ENCODE results near the gene SPSB2.
A peak's percentile ranks its signal among the peaks of the same experiment; 100 is the strongest.
"Not testable (repeated sequence)": the region's sequence is repeated elsewhere in the genome, so short reads cannot be mapped to it uniquely, and the experiment has no call there.

SPSB2 gene
- total RNA-seq, result 0.29 to 7.9 (median 2.4) reads per million in 18 experiments

- peak; percentile 98 for DNase-seq
Measured at GRCh38 chr12:6873094-6874014, at the start of gene SPSB2. TSS of gene SPSB2 (minus strand) at chr12:6873303. CDS start at chr12:6872901, 402 bp downstream.

GRCh38 chr12:6921996-6922946 lies 49.2 kb upstream of the SPSB2 start:
- DNase-seq, result peak; percentile 76

GRCh38 chr12:6921539-6921938 lies 48.4 kb upstream of the SPSB2 start:
- DNase-seq, result no peak

- no peak for DNase-seq
Measured at GRCh38 chr12:6919588-6919987, 46.5 kb upstream of the SPSB2 start.

GRCh38 chr12:6917491-6918231 lies 44.6 kb upstream of the SPSB2 start:
- no peak for DNase-seq

GRCh38 chr12:6916426-6917200 lies 43.5 kb upstream of the SPSB2 start:
- no peak for DNase-seq

GRCh38 chr12:6915789-6916285 lies 42.7 kb upstream of the SPSB2 start:
- no peak for DNase-seq

GRCh38 chr12:6914947-6915788 lies 42.1 kb upstream of the SPSB2 start:
- no peak for DNase-seq

GRCh38 chr12:6914246-6914946 lies 41.3 kb upstream of the SPSB2 start, which contains the start of gene ENO2:
TSS of gene ENO2 (plus strand) at chr12:6914580. CDS start at chr12:6915833, 1,253 bp downstream.
- peak in 1 of 2 donors; percentile 52 for DNase-seq

GRCh38 chr12:6912164-6912935 lies 39.2 kb upstream of the SPSB2 start:
- DNase-seq, result no peak

- no peak for DNase-seq
Measured at GRCh38 chr12:6909421-6910145, 36.5 kb upstream of the SPSB2 start.

- not testable (repeated sequence) for DNase-seq
Measured at GRCh38 chr12:6908141-6908540, 35.0 kb upstream of the SPSB2 start.

GRCh38 chr12:6905414-6906040 lies 32.4 kb upstream of the SPSB2 start:
- DNase-seq, result no peak

- peak; percentile 95 to 97 for DNase-seq
Measured at GRCh38 chr12:6904280-6905276, 31.5 kb upstream of the SPSB2 start, which contains the start of gene LRRC23. TSS of gene LRRC23 (plus strand) at chr12:6904822. CDS start at chr12:6905634, 812 bp downstream.

GRCh38 chr12:6903722-6904121 lies 30.6 kb upstream of the SPSB2 start:
- DNase-seq, result no peak

GRCh38 chr12:6902448-6902847 lies 29.3 kb upstream of the SPSB2 start:
- DNase-seq, result no peak

All from inflammatory macrophage (primary cell).